SIG-M5 (cell line): Measurements from ENCODE around the gene INO80C.

Experiments used
- DNase-seq: peaks from one replicate; lab custom pipeline; 2025; lab: John Stamatoyannopoulos, UW

Gene INO80C

DNA sequence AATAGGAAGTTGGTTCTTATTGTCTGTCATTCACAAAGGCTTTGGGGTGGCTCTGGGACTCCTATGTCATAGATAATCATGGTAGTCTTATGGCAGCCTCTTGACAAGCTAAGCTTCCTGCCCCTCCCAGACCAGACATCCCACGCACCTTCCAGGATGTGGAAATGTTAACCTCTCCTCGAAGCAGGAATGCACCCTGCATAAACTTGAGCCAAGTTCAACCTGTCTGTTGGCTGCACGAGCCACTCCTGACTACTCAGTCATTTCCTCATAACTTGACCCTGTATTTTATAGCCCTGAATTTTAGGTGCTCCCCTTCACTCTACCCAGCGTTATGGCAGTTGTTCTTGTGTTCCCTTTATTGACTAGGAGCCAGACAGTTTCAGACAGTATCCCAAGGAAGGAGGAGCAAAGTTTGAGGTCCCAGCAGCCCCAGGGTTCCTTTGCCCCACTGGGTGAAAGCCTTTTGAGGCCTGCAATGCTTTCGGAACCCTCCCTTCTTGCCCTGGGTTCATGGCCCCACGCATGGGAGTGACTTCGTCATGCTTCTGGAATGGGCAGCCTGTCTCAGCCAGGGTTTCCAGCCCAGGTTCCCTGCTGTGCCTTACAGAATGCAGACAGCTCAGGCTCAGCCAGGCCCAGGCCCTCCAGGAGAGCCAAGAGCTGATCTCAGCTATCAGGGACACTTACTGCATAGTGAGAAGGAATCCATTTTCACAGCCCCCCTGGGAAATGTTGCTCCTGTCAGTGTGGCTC lies 15.6 kb upstream of the INO80C start:
- no peak for DNase-seq

DNA sequence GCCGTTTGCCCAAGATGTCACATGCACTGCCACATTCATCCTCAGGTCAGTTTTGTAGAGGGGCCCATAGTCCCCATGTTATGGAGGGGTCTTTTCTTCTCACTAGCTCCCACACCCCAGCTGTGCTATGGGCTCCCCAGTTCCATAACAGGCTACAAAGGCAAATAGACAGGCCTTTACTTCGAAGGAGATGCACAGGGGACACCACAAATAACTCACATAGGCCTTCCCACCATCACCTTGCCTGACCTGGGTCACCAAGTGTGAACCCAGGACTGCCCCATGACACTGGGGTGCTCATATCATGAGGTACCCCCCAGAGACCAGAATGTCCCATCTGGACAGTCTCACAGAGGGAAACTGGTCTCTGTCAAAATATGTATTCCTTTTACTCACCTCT lies 15.0 kb upstream of the INO80C start:
- DNase-seq, result no peak

DNA sequence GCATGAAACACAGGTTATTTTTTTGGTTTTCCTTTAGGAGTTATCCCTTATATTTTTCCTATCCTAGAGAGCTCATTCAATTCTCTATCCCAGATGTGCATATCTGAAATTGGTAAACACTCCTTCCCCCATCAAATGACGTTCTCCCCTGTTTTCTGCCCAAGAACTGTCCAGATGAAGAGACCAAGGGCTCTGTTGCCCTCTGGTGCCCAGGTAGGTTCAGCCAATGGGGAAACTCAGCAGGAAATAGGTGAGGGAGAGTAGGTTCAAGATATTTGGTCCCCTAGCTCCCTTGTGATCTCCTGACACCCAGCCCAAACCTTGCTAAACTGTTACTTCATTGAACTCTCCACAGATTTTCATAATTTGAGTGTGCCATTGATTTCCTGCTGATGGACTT lies 14.1 kb upstream of the INO80C start:
- DNase-seq, result no peak

DNA sequence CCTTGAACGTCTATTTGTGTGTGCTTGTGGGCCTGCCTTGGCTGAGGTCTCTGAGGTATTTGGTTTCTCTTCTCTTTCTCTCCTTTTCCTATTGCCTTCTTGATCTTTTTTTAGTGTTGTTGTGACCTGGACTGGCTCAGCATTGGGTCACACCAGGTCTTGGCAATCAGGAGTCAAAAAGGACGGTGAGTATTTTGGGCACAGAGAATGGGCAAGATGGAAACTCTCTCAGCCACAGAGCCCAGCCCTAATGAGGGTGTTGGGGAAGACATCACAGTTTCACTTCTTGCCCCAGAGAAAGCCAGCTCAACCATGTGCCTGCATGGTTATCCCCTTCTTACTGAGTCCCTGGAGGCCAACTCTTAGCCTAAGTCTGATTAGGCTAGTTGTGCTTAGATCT lies 13.7 kb upstream of the INO80C start:
- DNase-seq, result no peak

DNA sequence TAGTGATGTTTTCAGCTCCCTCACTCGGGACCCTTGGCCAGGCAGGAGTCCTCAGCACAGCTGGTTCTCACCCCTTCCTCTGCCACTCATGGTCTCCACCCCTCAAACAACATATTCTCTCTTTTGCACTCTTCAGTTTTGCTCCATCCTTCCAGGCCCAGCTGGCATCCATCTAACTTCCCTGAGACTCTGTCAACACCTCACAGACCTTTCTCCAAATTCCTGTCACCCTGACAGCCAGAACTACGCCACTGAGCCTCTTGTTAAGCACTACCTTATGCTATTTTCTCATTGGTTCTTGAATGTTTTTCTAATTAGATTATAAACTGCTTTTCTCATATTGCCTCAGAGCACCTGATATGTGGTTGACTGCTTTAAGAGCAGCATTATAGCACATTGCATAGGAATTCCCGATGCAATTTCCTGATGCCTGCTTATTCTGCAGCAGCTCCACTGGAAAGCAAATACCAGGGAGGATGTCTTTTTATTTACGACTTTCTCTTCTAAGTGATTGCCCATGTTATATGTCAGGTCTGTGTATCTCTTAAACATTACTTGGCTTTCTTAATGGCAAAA lies 12.4 kb upstream of the INO80C start:
- no peak for DNase-seq

DNA sequence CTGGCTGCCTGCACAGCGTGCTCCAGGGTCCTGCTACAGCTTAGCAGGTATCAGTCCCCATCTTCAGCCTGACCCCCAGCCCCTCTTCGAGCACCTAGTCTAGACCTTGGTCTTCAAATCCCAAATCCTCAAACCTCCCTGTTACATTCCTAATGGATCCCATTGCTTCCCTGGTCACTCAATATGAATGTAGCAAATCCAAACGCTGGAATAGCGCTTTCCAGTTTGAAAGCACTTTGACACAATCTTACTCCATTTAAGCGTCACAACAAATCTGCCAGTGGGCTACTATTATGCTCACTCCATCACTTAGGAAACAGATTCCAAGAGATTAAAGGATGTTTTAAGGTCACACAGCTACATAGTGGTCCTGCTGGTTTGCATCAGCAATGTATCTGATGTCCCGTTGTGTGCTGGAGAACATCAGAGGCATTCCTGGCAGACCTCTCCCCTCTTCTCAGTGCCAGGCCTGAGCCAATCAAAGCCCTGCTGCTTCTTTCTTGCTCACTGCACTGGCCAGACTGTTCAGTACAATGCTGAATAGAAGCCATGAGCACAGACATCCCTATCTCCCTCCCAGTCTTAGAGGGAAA lies 11.1 kb upstream of the INO80C start:
- DNase-seq, result no peak

DNA sequence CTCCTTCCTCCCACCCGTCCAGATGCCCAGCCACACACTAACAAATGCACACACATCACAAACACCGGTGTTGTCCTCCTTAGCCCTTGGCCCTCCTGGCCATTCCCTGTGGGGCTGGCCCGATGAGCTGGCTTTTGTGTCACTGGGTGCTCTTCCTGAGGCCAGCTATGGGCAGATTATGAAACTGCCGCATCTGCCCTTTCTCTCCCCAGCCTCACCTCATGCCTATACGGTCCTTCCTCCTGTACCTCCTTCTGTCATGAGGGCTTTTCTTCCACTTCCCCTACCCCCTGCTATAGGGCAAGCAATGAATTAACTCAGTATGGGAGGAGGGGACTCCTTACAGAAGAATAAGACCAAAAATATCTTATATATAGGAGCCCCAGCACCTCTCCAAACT lies 10.3 kb upstream of the INO80C start:
- DNase-seq, result no peak

DNA sequence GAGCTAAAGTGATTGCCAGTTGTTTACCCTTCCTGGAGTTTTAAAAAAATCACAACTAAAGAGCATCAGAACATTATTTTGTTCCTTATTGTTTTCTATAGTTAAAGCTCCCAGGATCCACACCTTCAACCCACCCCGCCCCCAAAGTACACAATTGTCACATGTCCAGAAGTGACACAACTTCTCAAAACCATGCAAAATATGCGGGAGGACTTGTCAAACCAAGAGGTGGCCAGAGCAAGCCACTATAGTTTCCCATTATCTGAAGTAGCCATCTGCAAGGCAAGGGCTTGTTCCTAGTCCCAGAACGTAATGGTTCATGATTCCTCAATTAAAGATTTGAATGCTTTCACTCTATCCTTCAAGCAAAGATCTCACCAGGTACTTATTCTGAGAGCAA lies 9.9 kb upstream of the INO80C start:
- no peak for DNase-seq

DNA sequence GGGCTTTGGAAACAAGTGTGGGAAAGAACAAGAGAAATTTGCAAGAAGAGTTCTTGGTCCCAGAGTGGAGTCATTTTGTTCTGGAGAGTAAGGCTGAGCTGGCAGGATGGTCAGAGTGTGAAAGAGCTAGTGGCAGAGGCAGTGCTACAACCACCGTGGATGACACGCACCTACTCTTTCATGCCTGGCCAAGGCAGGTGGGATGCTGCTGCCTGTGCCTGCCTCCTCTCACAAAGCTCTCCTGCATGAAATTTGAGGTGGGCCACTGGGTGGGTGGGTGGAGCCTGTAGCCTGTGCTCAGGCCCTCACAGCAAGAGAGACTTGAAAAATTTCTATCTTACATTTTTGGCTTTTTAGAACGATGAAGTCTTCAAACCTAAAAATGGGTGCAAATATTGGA lies 9.4 kb upstream of the INO80C start:
- no peak for DNase-seq

DNA sequence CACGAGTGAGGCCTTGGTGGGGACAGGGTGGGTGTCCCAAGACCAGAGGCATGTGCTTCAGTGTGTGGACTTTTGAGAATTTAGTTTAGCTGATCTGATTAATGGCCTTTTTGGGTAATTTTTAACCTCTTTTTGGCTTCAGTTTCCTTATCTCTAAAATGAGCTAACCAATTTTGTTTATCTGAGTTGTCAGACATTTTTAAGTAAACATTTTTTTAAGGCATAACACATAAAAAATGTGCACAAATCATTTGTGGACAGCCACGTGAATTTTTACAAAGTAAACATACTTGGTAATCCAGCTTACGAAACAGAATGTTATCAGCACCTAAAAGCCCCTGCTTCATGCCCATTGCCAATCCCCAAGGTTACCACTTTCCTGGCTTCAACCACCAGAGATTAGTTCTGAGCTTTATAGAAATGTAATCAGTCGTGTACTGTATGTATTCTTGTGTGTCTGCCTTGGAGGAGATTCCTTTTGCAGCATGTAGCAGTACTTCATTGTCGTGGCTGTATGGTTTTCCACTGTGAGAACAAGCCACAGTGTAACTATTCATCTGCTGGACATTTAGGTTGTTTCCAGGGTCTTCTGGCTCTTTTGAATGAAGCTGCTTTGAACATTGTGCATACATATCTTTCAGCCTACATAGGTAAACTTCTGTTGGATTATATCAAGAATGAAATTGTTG lies 8.4 kb upstream of the INO80C start:
- DNase-seq, result no peak

DNA sequence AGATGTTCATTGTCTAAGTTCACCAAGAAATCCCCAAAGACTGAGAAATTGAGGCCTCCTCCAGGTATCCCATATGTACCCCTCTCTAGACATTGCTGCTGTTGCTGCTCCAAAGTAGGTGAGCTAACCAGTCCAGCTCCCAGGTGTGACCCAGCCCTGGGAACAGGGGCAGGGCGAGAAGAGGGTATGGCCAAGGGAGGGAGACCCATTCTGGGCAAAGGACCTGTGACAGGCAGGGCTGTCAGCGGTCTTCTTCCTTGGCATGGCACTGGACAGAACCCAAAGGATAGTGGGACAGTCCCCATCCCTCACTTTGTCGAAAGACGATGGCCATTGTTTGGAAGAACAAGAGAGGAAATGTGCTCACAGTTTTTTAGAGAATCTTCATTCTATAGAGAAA lies 7.2 kb upstream of the INO80C start:
- DNase-seq, result no peak

DNA sequence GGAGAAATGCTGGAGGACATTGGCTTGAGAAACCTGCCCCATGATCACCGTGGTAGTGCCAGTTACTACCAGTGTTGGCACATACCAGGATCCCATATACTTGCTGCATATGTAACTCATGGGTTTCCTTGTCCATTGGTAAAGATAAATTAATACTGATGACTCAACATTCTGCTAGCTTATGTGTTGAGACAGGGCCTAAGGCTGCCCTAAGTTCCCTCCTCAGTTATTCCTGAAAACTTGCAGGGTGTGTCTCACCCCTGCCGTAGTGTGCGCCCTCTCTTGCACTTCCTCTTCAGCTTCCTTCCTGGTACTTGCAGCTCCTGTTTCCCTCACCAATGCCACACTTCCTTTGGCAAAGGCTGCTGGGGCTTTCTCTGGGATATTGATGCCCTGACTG lies 4.3 kb upstream of the INO80C start:
- no peak for DNase-seq

DNA sequence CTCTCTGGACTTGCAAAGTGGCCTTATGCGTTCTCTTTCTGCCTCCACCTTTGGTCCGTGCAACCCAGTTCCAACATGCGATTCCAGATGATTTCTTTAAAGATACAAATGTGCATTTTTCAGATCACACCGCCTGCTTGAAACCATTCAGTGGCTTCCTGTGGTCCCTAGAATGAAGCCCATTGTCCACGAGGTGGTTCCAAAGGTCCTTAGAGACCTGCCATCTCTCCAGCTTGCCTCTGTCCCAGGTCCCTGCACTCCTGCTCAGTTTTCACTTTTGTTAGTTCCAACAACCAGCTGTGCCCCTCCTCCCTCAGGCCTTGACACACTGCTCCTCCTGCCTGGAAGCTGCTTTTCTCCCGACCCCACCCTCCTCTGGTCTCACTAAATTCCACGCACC lies 3.6 kb upstream of the INO80C start:
- DNase-seq, result no peak

DNA sequence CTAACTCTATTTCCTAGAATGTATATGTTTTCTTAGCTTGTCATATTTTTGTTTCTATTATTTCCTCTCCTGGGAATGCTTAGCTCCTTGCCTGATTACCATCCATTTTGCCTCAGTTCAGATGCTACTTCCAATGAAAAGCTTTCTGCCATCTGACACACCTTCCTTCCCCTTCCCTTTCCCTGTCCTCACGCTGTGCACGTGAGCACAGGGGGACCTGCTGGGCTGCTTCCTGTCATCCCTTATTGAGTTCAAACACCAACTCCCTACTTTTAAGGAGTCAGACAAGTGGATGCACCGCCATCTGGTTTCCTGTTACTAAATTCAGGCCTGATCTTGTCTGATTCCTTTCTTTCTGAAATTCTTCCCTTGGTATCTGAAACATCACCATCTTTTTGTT lies 2.4 kb upstream of the INO80C start:
- no peak for DNase-seq

DNA sequence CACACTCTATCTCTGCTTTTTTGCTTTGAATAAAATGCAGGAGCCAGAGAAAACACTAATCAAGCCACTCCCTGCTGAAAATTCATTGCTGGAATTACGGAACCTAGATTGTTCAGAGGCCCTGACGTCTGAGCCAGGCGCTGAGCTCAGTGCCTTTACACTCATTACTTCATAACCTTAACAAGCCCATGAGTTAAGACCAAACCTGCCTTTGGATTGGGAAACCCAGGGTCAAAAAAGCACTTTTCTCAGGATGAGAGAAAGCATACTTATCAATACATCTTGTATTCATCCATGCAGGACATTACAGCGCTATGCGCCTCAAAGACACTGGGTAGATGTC lies 762 bp downstream of the INO80C start:
- no peak for DNase-seq

DNA sequence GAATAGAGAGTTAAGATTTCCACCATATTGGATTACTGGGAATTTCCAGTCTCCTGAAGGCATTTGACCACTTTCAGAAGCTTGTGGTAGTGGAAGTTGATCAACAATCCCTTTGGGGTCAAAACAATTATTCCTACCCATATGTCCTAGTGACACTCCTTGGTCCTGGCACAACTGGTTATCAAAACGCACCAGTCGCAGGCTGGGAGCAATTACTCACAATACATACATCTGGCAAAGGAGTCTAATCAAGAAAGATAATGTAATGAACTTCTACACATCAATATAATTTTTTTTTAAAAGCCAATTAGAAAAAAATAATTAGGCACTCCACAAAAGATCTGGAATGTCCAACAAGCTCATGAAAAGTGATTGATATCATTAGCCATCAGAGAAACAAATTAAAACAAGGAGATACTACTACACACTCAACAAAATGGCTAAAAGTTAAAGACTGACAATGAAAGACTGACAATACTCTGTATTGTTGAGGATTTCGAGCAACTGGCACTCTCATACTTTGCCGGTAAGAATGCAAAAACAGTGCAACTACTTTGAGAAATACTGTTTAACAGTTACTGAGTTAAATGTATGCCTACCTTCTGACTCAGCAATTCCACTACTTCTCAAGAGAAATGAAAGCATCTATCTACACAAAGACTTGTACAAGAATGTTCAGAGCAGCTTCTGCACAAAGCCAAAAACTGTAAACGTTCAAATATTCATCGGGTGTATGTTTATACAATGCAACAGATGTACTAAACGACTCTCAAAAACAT lies 2.0 kb downstream of the INO80C start:
- no peak for DNase-seq

DNA sequence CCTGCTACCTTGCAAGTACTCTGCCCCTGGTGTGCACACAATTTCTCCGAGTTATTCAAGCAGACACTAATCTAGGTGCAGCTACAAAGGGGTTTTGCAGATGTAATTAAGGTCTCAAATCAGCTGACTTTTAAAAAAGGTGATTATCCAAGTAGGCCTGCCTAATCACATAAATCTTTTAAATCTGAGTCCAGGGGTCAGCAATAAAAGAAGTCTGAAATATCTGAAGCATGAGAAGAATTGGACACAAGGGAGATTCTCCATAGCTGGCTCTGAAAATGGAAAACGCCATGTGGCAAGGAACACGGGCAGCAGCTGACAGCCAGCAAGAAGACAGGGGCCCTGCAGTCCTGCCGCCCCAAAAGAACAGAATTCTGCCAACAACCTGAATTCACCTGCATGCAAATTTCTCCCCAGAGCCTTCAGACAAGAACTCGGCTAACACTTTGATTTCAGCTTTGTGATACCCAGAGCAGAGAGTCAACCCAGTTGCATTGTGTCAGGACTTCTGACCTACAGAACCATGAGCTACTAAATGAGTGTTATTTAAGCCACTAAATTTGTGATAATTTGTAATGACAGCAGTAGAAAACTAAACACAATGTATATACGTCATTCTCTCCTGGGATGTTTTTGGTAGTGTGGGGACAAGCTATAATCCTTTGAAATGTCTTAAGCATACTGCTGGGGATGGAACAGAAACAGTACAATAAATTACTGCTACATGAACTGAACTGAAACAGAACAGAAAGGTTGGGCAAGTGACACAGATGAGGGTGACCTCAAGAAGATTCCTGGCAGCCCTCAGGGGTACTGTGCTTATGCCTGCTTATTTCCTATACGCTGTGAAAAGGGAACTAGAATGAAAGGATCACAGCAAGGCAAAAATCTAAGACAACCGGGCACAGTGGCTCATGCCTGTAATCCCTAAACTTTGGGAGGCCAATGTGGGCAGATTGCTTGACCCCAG lies 3.2 kb downstream of the INO80C start:
- no peak for DNase-seq

DNA sequence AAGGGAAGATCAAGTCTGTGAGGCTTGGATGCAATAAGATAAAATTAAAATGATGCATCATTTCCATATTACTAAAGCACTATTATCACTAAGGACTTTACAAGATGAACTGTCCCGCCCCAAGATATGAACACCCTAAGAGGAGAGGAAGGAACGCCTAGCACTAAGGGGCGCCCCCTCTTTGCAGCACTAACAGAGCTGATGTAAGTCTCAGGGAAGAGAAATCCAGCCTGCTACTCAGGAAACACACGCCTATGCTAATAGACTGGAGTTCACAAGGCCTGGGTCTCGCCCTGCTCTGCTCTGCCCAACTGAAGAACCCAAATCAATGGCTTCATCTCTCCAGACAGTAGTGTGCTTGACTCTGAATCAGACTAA lies 6.1 kb downstream of the INO80C start:
- DNase-seq, result no peak

DNA sequence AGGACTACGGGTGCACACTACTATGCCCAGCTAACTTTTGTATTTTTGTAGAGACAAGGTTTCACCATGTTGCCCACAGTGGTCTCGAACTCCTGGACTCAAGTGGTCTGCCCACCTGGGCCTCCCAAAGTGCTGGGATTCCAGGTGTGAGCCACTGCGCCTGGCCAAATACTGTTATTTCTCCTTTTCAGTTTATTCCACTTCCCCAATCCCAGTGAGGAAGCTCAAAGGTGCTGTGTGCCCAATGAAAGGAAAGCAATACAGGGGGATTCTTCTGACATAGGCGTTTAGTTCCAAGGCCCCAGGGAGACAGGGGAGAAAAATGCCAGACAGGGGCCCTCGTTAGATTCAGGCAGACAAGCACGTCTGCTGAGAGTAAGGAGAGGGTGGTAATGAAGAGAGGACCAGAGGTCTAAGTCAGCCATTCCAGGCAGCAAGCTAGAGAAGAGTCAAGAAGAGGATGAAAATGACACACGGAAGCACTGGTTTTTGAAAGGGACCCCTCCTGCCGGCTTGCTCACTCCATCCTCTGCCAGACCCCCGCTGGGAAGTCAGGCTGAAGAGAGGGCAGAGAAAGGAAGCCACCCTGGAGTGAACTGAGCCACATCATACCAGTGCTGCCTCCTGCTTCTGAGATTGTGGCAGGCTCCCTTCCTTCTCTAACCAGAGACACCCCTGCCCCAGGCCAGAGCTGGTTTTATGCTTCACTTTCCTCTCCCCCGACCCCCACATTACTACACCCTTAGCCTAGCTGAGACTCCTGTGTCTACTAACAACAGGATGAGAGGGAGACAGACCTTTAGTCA lies 6.7 kb downstream of the INO80C start:
- DNase-seq, result no peak

DNA sequence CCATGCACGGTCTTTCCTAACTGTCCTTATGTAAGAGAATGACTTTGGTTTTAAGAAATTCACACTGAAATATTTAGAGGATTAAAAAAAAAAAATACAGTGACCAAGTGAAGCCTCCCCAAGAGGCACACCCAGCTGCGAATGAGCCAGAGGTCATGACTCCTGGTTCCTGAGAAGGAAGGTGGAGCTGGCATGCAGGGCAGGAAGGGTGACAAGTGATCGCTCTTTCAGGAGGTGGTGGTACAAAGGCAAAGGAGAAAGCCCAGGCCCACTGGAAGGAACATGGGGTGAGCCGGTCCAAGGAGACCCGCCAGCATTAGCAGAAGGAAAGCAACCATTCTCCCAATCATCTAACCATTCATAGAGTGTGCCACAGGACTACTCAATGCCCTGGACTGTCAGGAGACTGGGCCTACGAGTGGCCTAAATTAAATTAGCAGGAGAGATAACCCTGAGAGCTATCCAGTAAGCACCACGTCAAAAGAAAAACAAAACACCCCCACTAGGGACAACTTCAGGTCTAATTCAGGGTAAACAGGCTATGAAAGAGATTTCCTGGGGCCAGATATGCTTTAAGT lies 7.8 kb downstream of the INO80C start:
- no peak for DNase-seq
